GM19372 (cell line): ENCODE results near the gene DDX59.

Source experiments
- ATAC-seq: cut with Tn5 transposase; IDR thresholded peaks from one replicate; pipeline ENCODE4 v1.9.1; 2021; ENCODE audit warnings: mild to moderate bottlenecking, low read depth, moderate library complexity; ENCODE audit not compliant: unreplicated experiment

DDX59 gene

DNA sequence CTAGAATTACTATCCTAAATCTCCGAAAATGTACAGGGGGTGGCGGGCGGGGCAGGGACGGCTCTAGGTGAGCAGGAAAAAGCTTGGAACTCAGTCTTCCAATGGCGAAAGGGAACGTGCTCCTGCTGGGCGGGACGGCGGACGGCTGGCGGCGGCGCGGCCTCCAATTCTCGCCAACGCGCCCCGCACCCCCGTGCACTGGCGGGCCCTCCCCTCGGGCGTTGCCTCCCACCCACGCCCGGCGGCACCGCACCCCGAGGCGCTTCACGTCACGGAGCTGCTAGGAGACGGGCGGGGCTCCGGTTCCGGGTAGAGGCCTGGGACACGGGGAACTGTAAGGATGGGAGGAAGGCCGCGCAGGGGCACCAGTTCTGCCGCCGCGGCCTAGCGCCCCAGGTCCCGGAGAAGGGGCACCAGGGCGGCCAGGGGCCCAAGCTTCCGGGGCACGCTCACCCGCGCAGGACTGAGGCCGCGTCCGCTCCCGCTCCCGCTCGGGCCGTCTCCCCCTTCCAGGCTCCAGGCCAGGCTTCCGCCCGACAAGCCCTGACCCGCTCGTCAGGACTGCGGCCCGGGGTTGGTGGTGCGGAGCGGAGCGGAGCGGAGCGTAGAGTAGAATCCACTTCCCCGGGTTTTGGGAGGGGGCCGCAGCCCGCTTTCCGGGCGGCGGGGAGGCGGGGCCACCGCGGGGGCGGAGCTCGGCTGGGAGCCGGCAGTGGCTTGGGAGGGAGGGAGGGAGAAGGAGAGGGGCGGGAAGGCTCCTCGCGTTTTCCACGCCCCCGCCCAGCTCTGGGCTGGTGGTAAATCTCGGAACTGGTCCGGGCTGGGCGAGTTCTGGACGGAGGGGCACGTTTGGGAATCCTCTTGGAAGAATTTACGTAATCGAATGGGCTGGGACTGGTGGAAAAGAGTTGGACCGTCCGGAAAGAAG lies at the start of gene DDX59:
Gene DDX59, minus strand, starts transcription at position 594 of the 928 bp plus-strand sequence. CDS start 3,167 bp downstream, outside the sequence.
- ATAC-seq: peak; percentile 89

DNA sequence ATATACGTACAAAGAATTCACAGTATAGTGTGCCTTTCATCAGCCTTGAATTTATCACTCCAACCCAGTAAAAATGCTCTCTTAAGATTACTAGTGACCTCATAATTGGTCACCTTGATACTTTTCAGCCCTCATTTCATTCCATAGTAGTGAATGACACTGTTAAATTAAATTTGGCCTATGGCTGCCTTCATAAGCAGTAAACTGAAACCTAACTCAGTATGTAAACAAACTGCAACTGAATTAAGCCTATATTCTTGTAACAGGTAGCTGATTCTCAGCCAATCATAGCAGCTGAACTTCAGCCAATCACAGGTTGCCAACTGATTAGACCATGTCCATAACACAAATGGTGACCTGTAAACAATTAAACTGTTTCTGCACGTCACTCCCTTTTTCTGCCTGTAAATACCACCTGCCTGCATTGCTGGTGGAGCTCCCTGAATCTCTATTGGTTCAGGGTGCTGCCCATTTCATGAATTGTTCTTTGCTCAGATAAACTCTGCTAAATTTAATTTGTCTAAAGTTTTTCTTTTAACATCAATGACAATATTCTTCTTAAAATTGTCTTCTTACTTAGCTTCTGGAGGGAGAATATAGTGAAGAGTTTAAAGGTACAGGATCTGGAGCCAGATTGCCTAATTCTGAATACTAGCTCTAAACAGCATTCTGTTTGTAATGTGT lies 44.9 kb upstream of the DDX59 start:
- ATAC-seq: no peak

DNA sequence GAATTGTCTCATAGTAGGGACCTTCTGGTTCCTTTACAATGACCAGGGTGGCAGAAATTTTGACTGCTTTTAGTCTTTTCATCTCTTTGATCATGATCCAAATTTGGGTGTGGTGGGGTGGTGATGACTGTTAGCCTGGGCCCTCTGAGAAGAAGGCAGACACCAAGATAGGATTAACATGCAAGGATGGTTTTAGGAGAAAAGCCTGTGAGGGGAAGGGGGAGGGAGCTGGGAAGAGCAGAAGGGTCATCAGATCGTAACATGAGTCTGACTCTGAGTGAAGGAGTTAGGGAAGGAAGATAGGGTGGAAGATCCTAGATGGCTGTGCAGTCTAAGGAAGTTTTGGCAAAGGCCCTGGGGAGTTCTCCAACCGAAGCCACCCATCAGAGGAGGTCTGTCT lies 40.5 kb upstream of the DDX59 start:
- ATAC-seq: no peak

DNA sequence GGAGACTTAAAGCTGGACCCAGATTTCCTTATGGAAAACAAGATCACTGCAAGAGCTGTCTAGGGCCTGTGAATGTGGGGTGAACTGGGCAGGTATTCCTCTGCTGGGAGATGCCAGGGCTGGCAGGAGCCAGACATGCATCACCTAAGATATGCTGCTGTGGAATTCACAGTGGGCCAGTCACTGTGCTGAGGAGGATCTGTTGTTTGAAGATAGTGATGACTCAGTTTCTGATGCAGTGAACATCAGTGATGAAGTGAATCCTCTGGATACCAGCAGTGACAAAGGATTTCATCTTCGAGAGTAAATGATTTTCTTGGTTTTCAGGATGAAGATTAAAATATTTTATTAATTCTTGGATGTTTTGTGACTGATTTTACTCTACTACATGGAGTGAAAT lies 39.1 kb upstream of the DDX59 start:
- ATAC-seq: no peak

DNA sequence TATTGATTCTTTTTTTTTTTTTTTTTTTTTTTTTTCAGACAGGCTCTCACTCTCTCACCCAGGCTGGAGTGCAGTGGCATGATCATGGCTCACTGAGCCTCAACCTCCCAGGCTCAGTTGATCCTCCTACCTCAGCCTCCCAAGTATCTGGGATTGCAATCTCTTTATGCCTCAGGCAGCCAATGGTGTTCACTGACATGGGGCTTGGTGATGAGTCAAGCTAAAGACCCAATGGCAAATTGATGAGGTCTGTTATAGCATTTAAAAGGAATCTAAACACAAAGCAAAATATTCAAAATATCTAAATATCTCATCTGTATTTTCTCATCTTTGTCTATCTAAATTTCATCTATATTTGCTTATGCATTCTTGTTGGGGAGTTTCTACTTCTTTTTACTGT lies 38.5 kb upstream of the DDX59 start:
- ATAC-seq: no peak

DNA sequence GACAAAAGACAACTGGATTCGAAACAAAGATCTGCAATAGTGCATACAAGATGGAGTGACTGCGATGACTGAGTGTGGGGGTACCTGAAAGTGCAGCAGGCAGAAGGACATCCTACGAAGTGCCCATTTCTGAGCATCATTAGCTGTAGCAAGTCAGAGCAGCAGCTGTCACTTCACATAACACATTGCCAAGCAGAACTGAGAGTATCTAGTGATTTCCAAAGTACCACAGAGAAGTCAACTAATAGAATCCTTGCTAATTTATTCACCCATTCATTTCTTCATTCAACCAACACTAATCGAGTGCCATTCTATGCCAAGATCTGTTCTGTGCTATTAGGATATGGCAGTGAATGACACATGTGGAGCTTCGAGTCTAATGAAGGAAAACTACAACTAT lies 37.4 kb upstream of the DDX59 start:
- no peak for ATAC-seq

DNA sequence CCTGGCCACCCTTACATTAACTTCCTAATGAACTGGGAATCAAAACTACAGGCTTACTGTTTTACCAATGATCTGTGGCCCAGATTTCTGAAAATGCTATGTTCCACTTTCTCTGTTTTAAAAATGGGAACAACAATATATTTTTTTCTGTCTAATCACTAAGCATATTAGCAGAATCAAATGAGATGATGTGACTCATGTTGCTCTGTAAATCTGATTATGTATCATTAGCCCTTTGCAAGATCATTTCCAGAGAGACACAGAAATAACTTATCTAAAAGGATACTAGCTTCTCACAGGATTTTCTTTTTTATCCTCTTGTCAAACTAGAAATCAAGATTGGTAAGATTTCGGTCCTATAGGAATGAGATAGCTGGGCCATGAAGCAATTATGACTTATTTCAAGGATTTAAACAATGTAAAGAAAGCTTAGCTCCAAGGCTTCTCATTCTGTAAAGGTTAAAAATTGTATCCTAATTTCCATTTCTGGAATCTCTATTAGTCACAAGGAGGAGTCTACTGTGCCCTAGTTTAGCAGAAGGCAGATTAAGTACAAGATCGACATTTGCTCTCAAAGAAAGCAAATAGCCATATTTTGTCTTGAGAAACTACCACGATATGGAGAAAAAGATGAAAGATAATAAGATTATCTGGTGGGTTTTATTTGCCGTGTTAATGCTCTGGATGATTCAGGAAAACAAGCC lies 36.6 kb upstream of the DDX59 start:
- ATAC-seq: no peak

DNA sequence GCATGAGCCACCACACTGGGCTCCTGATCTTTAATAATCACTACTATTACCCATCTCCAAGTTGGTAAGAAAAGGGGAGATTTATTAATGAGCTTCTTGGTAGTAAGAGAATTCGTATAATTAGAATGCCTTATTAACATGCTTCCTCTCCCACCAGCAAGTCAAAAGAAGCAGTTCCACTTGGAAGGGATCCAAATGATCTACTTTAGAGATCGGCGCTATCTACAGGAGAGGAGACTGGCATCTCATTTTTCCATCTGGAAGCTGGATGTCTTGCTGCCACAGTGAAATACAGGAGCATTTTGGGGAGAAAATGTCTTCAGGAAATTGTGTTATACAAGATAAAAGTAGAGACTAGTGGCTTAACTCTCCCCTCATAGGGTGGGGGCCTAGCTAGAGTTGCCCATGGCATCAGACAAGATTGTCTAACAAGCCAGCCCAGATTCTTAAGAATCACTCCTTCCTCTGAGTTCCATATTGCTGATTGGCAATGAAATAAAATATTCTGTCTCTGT lies 35.3 kb upstream of the DDX59 start:
- ATAC-seq: no peak

DNA sequence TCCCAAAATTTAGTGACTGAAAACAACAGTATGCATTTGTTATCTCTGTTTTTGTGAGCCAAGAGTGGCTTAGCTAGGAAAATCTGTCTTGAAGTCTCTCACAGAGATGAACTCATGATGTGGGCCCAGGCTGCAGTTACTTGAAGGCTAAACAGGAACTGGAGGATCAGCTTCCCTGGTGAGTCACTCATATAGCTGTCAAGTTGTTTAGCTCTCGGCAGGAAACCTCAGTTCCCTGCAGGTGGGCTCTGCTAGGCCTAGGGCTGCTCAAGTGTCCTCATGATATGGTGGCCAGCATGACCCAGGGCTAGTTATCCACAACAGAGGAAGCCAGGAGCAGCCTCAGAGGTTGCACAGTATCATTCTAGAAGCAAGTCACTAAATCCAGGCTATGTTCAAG lies 30.2 kb upstream of the DDX59 start:
- ATAC-seq: no peak

DNA sequence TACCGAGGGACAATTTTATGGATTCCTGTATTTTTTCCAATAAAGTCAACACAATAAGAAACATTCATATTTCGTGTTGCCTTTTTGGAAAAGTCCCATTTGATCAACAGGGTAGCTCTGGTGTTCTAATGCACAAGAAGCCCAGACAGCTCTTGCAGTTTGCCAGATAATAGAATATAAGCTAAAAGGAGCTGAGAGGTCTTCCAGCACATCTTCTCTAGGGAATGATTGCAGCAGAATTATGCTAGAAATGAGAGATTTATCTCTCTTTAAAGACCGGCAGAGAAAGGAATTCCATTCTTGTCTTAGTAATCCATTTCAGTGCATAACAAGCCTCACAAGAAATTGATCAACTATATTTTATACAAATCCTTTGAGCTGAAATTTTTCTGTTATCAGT lies 25.0 kb upstream of the DDX59 start:
- ATAC-seq: no peak

DNA sequence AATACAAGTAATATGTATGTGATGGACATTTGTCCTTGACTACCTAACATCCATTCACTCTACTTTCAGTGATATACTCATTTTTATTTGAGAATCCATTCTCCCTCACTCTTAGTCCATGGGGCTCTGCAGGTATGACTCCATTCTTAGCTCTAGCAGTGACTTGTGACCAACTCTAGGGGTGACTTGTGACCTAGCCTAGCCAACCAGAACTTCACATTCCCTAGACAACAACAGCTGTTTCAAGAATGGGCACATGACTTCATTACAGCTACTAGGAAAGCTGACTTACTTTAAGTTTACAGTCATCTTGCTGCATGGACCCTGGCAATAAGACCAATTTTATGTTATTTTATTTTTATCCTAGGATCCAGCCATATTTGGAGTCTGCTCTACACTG lies 23.6 kb upstream of the DDX59 start:
- ATAC-seq: no peak

DNA sequence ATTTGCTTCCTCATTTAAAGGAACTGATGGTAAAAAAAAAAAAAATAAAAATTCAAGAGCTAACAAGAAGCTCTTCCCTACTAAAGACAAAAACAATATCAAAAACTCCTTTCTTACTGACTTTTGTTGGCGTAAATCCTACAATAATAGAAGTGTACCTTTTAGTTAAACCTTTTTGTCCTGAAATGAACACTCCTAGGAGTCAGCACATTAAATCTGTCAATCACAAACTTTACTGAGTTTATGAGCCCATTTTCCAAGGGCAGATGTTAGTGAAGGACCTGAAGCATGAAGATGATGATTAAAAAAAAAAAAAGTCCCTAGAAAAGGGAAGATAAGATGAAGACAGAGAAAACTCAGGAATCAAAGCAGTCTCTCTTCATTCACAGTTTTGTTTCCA lies 22.6 kb upstream of the DDX59 start:
- no peak for ATAC-seq

DNA sequence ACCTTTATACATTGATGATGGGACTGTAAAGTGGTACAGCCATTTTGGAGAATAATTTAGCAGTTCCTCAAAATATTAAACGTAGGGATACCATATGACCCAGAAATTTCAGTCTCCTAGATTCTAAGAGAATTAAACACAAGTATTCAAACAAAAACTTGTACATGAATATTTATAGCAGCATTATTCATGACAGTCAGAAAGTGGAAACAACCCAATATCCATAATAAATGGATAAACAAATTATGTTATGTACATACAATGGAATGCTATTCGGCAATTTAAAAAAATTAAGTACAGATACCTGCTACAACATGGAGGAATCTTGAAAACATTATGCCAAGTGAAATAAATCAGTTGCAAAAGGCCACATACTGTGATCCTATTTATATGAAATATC lies 16.9 kb upstream of the DDX59 start:
- ATAC-seq: no peak

DNA sequence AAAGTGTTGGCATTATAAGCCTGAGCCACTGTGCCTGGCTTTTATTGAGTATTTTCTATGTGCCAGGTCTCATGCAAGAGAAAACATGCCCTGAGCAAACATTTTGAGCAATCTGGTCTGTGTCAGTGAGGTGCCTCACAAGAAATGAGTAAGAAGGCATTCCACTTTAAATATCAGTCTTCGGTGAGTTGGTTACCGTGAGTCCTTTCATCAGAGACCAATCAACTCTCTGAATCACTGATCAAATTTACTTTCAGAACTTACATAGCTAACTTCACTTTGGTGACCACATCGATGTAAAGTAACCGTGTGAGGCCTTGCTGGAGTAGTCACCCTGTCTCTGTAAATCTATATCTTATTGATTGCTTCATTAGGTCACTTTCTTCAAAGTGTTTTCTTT lies 14.3 kb upstream of the DDX59 start:
- no peak for ATAC-seq

DNA sequence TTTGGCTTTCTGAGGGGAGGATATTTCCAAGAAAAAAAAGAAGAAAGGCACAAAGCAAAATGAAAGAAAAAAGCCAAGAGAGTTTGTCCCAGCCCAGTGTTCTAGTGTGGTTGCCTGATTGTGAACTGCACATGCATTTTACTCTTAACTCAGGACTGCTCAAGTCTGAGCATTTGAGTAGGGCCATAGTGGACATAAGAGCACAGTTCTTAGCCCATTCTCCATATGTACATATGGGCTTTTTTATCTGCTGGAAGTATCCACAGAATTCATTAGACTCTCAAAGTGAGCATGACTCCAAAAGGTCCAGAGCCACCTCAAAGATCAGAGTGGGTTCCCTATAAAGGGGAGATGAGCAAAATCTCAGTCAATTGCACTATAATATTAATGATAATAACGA lies 13.6 kb upstream of the DDX59 start:
- ATAC-seq: no peak

DNA sequence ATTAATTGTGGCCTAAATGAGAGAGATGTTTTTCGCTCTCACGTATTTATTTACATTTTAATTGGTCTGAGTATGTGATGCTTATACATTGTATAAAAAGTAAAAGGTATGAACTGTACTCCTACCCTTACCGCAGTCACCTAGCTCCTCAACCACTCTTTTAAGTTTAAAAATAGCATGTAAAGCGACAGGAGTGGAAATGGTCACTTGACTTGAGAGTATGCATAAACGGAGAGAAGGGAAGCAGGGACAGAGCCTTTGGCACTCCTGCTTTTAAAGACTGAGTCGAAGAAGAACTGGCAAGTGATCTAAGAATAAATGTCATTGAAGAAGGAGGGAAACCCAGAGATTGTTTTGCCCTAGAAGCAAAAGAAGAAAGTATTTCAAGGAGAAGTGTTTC lies 11.5 kb upstream of the DDX59 start:
- ATAC-seq: no peak

DNA sequence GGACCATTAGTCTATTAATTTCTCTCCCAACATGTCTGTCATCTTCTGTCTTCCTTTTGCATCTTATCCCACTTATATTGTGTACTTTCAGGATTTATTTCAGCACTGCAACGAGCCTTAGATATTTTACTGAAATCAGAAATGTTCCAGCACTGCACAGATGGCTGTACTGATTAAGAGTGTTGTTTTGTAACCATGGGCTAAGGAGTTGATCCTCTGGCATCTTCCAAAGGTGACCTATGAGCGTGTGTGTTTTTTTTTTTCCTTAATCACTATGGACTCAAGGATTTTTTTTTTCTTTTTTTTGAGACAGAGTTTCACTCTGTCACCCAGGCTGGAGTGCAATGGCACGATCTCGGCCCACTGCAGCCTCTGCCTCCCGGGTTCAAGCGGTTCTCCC lies 7.1 kb upstream of the DDX59 start:
- ATAC-seq: no peak

DNA sequence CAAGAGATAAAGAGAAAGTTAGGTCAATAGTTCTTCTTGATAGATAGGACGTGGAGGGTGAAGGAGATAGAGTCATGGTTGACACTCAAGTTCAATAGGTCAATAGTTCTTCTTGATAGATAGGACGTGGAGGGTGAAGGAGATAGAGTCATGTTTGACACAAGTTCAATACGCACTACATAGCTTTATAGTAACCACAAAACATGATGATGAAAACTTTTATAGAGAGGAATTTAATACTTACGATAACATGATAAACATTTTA lies 5.8 kb upstream of the DDX59 start:
- no peak for ATAC-seq

DNA sequence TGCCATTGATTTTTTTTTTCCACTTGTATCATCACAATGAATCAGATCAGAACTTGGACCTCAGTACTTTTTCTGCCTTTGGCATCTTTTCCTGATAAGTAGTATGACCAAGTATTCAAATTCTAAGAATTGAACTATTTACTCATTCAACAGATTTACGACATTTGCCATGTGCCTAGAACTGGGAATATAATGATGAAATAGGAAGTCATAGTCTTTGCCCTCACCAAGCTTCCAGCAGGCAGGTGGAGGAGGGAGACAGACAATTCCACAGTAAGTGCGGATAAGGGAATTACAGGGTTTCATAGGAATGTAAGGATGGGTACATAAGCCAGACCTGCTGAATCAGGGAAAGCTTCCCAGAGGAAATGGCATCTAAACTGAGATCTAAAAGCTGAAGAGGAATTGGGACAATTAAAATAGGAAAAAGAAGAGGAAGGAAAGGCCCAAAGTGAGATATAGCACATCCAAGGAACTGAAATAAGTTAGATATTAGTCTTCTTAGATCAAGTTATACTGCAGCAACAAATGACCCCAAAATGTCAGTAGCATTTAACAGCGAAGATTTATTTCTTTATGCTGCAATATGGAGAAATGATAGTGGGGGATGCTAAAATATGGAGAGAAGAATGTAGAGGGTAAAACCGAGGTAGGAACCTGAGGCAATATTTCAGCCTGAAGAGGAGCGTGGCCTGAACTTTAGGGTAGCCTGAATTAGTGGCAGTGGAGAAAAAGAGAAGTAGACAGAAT lies 5.3 kb upstream of the DDX59 start:
- no peak for ATAC-seq

DNA sequence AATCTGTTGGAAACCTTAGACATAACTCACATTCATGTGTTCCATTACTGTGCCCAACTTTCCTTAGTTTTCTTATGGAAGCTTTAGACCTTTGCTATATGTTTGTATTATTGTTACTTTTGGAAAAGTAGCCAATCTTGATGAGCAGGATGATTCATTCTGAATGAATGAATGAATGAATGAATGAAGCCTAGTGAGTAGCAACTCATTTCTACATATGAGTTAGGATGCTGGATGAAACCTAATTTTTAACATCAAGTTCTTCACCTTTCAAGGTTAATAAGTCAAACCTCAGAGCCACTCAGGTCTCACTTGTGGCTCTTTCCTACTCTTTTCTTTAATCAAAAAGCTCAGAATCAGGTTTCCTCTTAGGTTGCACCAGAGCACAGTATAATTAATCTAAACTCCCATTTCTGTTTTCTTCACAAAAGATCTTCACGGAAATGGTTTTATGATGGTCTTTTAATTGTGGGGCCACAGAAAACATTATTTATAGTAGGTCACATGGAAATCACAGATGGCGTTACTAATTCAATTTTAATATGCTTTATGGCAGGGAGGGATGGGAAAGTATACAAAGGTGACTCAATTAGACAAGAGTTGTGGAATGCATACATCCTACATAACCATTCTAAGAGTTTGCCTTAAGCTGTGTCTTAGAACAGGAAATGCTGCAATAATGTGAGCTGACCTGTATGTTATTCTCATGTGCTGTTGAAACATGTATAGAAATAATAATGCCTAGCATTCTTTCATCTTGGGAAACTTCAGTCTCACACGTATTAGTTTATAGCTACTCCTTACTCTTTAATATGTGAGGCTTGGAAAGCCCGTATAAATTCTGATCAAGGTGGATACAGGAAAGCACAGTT lies 4.5 kb upstream of the DDX59 start:
- no peak for ATAC-seq
